ENCODE results near the gene EPHB4. TPM values are rescaled to one million over a fixed set of nuclear protein-coding genes. Genes with fewer than 3 reads are reported as not detected.
"Not testable (repeated sequence)": the region's sequence is repeated elsewhere in the genome, so short reads cannot be mapped to it uniquely, and the experiment has no call there.

EPHB4 gene
- total and polyA plus RNA-seq, 11 donors = 10.7 to 76.2 (median 21.4) TPM

DNA sequence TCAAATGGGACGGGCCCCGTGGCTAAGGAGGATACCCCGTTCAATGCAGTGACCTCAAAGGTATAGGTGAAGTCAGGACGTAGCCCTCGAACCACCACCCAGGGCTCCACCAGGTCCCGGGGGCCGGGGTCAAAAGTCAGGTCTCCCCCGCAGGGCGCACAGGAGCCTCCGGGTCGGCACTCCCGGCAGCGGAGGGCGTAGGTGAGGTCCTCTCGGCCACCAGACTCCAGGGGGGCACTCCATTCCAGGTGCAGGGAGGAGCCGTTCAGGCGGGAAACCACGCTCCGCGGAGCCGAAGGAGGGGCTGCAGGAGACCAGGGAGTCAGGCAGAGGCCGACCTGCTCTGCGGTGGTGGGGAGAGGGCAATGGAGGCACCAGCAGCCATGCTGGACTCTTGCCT, 7.7 kb downstream of the EPHB4 start:
- Histone ChIP-seq H3K27ac (no peak overlapping the region), H3K4me1 (peaks cover 0 to 8% (median 0%) of the 10 kb centered on the region in 12 donors), H3K36me3 (peaks cover 0 to 92% (median 85%) of the 10 kb centered on the region in 9 donors), H3K4me3 (no peak overlapping the region), H3K9me3 (no peaks in the 10 kb centered on the region), H3K27me3 (no peaks in the 10 kb centered on the region)
- TF ChIP-seq POLR2A (IDR thresholded peaks at IDR 0.05) (no peak), CTCF (IDR thresholded peaks at IDR 0.05) (no peak)
- DNase-seq (no peak), ATAC-seq (no peak)
- 94 to 99% (median 95%) methylated on average over 12 to 23 of the region's 23 CpGs for WGBS, 4 donors
- intact Hi-C loops (cut with DNase I) = no loop called here

- Histone ChIP-seq H3K27me3 (no peaks in the 10 kb centered on the region), H3K9me3 (no peaks in the 10 kb centered on the region), H3K27ac (no peak overlapping the region), H3K36me3 (peaks cover 0 to 96% (median 88%) of the 10 kb centered on the region in 9 donors), H3K4me3 (no peak overlapping the region), H3K4me1 (peaks cover 0 to 2% (median 0%) of the 10 kb centered on the region in 12 donors)
- TF ChIP-seq POLR2A (IDR thresholded peaks at IDR 0.05) (no peak), CTCF (IDR thresholded peaks at IDR 0.05) (no peak)
- DNase-seq = no peak
- intact Hi-C loops (cut with DNase I) = no loop called here
- ATAC-seq = no peak
- 80 to 86% (median 80%) methylated on average over 6 of the region's 6 CpGs for WGBS, 4 donors
Measured at GRCh38 chr7:100818825-100819224, 8.5 kb downstream of the EPHB4 start.

DNA sequence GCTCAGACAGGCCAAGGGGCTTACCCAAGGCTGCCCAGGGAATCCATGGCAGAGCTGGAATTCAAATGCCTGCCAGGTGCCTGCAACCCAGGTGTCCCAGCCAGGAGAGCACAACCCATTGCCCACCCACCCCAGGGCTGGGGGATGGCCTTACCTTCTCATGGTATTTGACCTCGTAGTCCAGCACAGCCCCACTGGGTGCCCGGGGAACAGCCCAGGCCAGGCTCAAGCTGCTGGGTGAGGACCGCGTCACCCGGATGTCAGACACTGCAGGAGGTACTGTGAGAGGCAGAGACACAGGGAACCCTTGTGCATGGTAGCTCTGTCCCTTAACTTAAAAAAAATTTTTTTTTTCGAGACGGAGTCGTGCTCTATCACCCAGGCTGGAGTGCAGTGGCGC, 9.0 kb downstream of the EPHB4 start:
- WGBS, 4 donors = 92 to 98% (median 95%) methylated on average over 9 of the region's 9 CpGs
- ATAC-seq (peak in 1 of 4 donors; percentile 25), DNase-seq (no peak)
- Histone ChIP-seq H3K4me3 (no peak overlapping the region), H3K4me1 (peaks cover 0 to 5% (median 0%) of the 10 kb centered on the region in 12 donors), H3K9me3 (no peaks in the 10 kb centered on the region), H3K27me3 (no peaks in the 10 kb centered on the region), H3K27ac (no peak overlapping the region), H3K36me3 (peaks cover 0 to 96% (median 88%) of the 10 kb centered on the region in 9 donors)
- intact Hi-C loops (cut with DNase I) = no loop called here
- TF ChIP-seq POLR2A (IDR thresholded peaks at IDR 0.05) (no peak), CTCF (IDR thresholded peaks at IDR 0.05) (no peak)

DNA sequence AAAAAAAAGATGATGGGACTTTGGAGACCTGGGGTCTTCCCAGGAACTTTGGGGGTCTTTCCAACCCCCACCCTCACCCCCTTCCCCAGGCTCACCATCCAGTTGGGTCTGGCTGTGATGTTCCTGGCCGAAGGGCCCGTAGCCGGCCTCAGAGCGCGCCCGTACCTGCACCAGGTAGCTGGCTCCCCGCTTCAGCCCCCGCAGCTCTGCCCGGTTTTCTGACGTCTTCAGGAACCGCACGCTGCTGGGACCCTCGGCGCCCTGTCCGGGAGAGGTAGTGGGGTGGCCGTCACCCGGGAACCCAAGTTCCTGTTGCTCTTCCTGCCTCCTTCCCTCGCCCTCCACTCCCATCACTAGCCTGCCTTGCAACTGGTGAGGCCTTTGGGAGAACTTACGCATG, 10.2 kb downstream of the EPHB4 start:
- intact Hi-C loops (cut with DNase I) = no loop called here
- DNase-seq = no peak

DNA sequence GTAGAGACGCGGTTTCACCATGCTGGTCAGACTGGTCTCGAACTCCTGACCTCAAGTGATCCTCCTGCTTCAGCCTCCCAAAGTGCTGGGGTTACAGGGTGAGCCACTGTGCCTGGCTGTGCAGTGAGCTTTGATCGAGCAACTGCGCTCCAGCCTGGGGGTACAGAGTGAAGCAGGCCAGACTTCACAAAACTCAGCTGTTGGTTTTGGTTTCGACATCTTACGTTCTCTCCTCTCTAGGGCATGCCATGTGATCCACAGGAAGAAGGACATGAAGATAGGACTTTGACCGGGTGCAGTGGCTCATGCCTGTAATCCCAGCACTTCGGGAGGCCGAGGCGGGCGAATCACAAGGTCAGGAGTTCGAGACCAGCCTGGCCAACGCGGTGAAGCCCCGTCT, 10.8 kb downstream of the EPHB4 start:
- H3K27ac ChIP-seq; DNase-seq; H3K4me1 ChIP-seq; H3K9me3 ChIP-seq; H3K27me3 ChIP-seq; H3K4me3 ChIP-seq; ATAC-seq; intact Hi-C loops (cut with DNase I): not testable (repeated sequence)
- WGBS, 4 donors = 90 to 96% (median 93%) methylated on average over 16 of the region's 16 CpGs
- peaks cover 0 to 96% (median 87%) of the 10 kb centered on the region in 9 donors for H3K36me3 ChIP-seq

More for the DNA sequence above, 10.2 kb downstream of the EPHB4 start:
- Histone ChIP-seq H3K4me3 (no peak overlapping the region), H3K27ac (no peak overlapping the region), H3K9me3 (no peaks in the 10 kb centered on the region), H3K36me3 (peaks cover 0 to 96% (median 88%) of the 10 kb centered on the region in 9 donors), H3K27me3 (no peaks in the 10 kb centered on the region), H3K4me1 (peaks cover 0 to 5% (median 0%) of the 10 kb centered on the region in 12 donors)
- no peak for ATAC-seq
- TF ChIP-seq CTCF (IDR thresholded peaks at IDR 0.05) (no peak), POLR2A (IDR thresholded peaks at IDR 0.05) (no peak)
- 93 to 96% (median 95%) methylated on average over 19 of the region's 19 CpGs for WGBS, 4 donors
